ENCODE measurements around the gene DNAAF3. TPM values are rescaled to one million over a fixed set of nuclear protein-coding genes. Genes with fewer than 3 reads are reported as not detected.

Gene DNAAF3
- total RNA-seq, 1 experiment from 2014 or later: 4.2 TPM

DNA sequence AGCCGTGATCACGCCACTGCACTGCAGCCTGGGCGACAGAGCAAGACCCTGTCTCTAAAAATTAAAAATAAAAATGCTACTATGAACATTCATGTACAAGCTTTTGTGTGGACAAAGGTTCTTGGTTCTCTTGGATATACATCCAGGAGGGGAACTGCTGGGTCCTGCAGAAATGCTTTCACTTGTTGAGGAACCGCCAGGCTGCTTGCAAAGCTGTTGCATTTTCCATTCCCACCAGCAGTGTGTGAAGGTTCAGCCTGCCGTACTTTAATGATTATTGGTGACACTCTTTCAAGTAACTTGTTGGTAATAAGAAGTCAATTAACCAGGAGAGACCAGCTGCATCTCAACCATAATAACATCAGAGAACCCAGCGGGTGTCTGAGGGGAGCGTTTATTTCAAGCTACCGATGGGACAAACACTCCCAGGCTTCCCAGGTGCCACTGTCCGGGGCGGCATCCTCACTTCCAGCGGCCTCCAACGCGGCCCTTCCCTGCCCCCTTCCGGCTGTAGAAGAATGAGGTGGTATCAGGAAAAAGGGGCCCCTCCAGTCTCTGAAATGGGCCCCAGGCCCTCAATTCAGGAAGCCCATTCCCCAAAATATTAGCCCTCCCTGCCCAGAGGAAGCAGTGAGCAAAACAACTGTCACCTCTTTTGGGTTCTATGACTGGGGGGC lies 33.8 kb downstream of the DNAAF3 start:
- intact Hi-C loops (cut with micrococcal nuclease; ENCODE audit: unreplicated experiment): no loop called here
- H3K27me3 ChIP-seq (replicated peaks; ENCODE audit: insufficient read depth, low read depth, low read length, poor library complexity): no peaks in the 10 kb centered on the region
- POLR2A ChIA-PET (ENCODE audit: low non-redundant PET): no interaction called here
- peaks cover 4% of the 10 kb centered on the region for H3K4me1 ChIP-seq (ENCODE audit: insufficient read depth, low read length, poor library complexity, severe bottlenecking)
- no peaks in the 10 kb centered on the region for H3K9me3 ChIP-seq (ENCODE audit: low read depth, low read length, poor library complexity, severe bottlenecking)
- H3K27ac ChIP-seq (ENCODE audit: low read depth, low read length, poor library complexity, severe bottlenecking): no peak overlapping the region
- CTCF ChIA-PET: no interaction called here
- no TSS peak for BruUV-seq (replicated peaks)
- no peaks in the 10 kb centered on the region for H3K36me3 ChIP-seq (ENCODE audit: insufficient read depth, low read length, poor library complexity, severe bottlenecking)
- H3K4me3 ChIP-seq (ENCODE audit: low read depth, low read length, poor library complexity, severe bottlenecking): no peak overlapping the region
- no peak for DNase-seq (ENCODE audit: low spot score)
- TF ChIP-seq EZH2 (IDR thresholded peaks at IDR 0.05; ENCODE audit: borderline replicate concordance, low read depth, low read length, poor library complexity, severe bottlenecking) (no peak), CTCF (conservative IDR thresholded peaks at IDR 0.05; ENCODE audit: low read depth, low read length) (no peak)

- no peak for DNase-seq (ENCODE audit: low spot score)
- ChIA-PET CTCF (no interaction called here), POLR2A (ENCODE audit: low non-redundant PET) (interaction anchor here (0.7 kb wide), 1 partner anchor 317 kb away, joined by 11 read pairs; no protein-coding TSS in a partner anchor)
- Histone ChIP-seq H3K4me3 (ENCODE audit: low read depth, low read length, poor library complexity, severe bottlenecking) (no peak overlapping the region), H3K27ac (ENCODE audit: low read depth, low read length, poor library complexity, severe bottlenecking) (no peak overlapping the region), H3K27me3 (replicated peaks; ENCODE audit: insufficient read depth, low read depth, low read length, poor library complexity) (no peaks in the 10 kb centered on the region), H3K9me3 (ENCODE audit: low read depth, low read length, poor library complexity, severe bottlenecking) (no peaks in the 10 kb centered on the region), H3K4me1 (ENCODE audit: insufficient read depth, low read length, poor library complexity, severe bottlenecking) (peaks cover 4% of the 10 kb centered on the region), H3K36me3 (ENCODE audit: insufficient read depth, low read length, poor library complexity, severe bottlenecking) (no peaks in the 10 kb centered on the region)
- intact Hi-C loops (cut with micrococcal nuclease; ENCODE audit: unreplicated experiment): no loop called here
- TF ChIP-seq CTCF (conservative IDR thresholded peaks at IDR 0.05; ENCODE audit: low read depth, low read length) (no peak), EZH2 (IDR thresholded peaks at IDR 0.05; ENCODE audit: borderline replicate concordance, low read depth, low read length, poor library complexity, severe bottlenecking) (no peak)
- BruUV-seq (replicated peaks): no TSS peak
These were observed 35.0 kb downstream of the DNAAF3 start for GRCh38 chr19:55131421-55131820.

GRCh38 chr19:55119053-55119452 lies 47.4 kb downstream of the DNAAF3 start:
- no TSS peak for BruUV-seq (replicated peaks)
- H3K9me3 ChIP-seq (ENCODE audit: low read depth, low read length, poor library complexity, severe bottlenecking): no peaks in the 10 kb centered on the region
- intact Hi-C loops (cut with micrococcal nuclease; ENCODE audit: unreplicated experiment): no loop called here
- no peak for TF ChIP-seq EZH2 (IDR thresholded peaks at IDR 0.05; ENCODE audit: borderline replicate concordance, low read depth, low read length, poor library complexity, severe bottlenecking)
- no peak for TF ChIP-seq CTCF (conservative IDR thresholded peaks at IDR 0.05; ENCODE audit: low read depth, low read length)
- DNase-seq (ENCODE audit: low spot score): no peak
- H3K4me1 ChIP-seq (ENCODE audit: insufficient read depth, low read length, poor library complexity, severe bottlenecking): peaks cover 15% of the 10 kb centered on the region
- H3K36me3 ChIP-seq (ENCODE audit: insufficient read depth, low read length, poor library complexity, severe bottlenecking): no peaks in the 10 kb centered on the region
- peaks cover 5% of the 10 kb centered on the region for H3K27me3 ChIP-seq (replicated peaks; ENCODE audit: insufficient read depth, low read depth, low read length, poor library complexity)
- no peak overlapping the region for H3K4me3 ChIP-seq (ENCODE audit: low read depth, low read length, poor library complexity, severe bottlenecking)
- CTCF ChIA-PET: no interaction called here
- POLR2A ChIA-PET (ENCODE audit: low non-redundant PET): no interaction called here
- H3K27ac ChIP-seq (ENCODE audit: low read depth, low read length, poor library complexity, severe bottlenecking): no peak overlapping the region

Data from A673 (cell line).